Trophoblast cell (in vitro differentiated cells and primary cell): ENCODE results near the gene GLTP.

Source experiments
- DNase-seq, 2 donors: peaks; one replicate each; pipeline ENCODE4 v3.0.0-alpha.2; 2016
- H2AFZ ChIP-seq: 2 replicates; pipeline ENCODE4 v1.6.1; 2013; ENCODE audit warnings: low read length, moderate library complexity, mild to moderate bottlenecking; ENCODE audit not compliant: insufficient read depth, poor library complexity
- H2AK5ac ChIP-seq: 2 replicates; pipeline ENCODE4 v1.6.1; 2013; ENCODE audit warnings: mild to moderate bottlenecking, low read length
- H2BK120ac ChIP-seq: 2 replicates; pipeline ENCODE4 v1.6.1; 2013; ENCODE audit warnings: low read length, mild to moderate bottlenecking, moderate library complexity; ENCODE audit not compliant: insufficient read depth, poor library complexity
- H2BK12ac ChIP-seq: 2 replicates; pipeline ENCODE4 v1.6.1; 2013; ENCODE audit warnings: mild to moderate bottlenecking, low read length, moderate library complexity
- H2BK5ac ChIP-seq: 2 replicates; pipeline ENCODE4 v1.6.1; 2013; ENCODE audit warnings: low read length, low read depth, moderate library complexity, mild to moderate bottlenecking; ENCODE audit not compliant: poor library complexity
- H3K14ac ChIP-seq: 2 replicates; pipeline ENCODE4 v1.6.1; 2013; ENCODE audit warnings: mild to moderate bottlenecking, low read length
- H3K18ac ChIP-seq: 2 replicates; pipeline ENCODE4 v1.6.1; 2013; ENCODE audit warnings: mild to moderate bottlenecking, low read length
- H3K23ac ChIP-seq: 2 replicates; pipeline ENCODE4 v1.6.1; 2013; ENCODE audit warnings: low read length
- H3K27ac ChIP-seq: 2 replicates; pipeline ENCODE4 v1.5.1; 2013; ENCODE audit warnings: low read depth, mild to moderate bottlenecking, inconsistent platforms, low read length, moderate library complexity
- H3K27me3 ChIP-seq: 2 replicates; pipeline ENCODE4 v1.6.1; 2013; ENCODE audit warnings: inconsistent platforms, mild to moderate bottlenecking, low read length, moderate library complexity; ENCODE audit not compliant: insufficient read depth
- H3K36me3 ChIP-seq, 2 experiments: 1 replicate in 1 of 2; 2 replicates in 1 of 2; pipeline ENCODE4 v1.6.1; 2013; ENCODE audit warnings: low read length in 2 of 2, mild to moderate bottlenecking in 2 of 2, moderate library complexity in 1 of 2; ENCODE audit not compliant: insufficient read depth in 2 of 2, control insufficient read depth in 1 of 2
- H3K4ac ChIP-seq: 2 replicates; pipeline ENCODE4 v1.6.1; 2013; ENCODE audit warnings: low read depth, mild to moderate bottlenecking, low read length, moderate library complexity
- H3K4me1 ChIP-seq, 2 experiments: 1 replicate in 1 of 2; 2 replicates in 1 of 2; pipeline ENCODE4 v1.6.1; 2013; ENCODE audit warnings: low read length in 2 of 2, mild to moderate bottlenecking in 2 of 2, moderate library complexity in 1 of 2; ENCODE audit not compliant: insufficient read depth in 2 of 2, control insufficient read depth in 1 of 2
- H3K4me2 ChIP-seq: 2 replicates; pipeline ENCODE4 v1.6.1; 2013; ENCODE audit warnings: inconsistent platforms, mild to moderate bottlenecking, low read length, moderate library complexity
- H3K4me3 ChIP-seq: 2 replicates; pipeline ENCODE4 v1.5.1; 2013; ENCODE audit warnings: mild to moderate bottlenecking, low read depth, low read length, inconsistent platforms
- H3K79me1 ChIP-seq: one replicate; pipeline ENCODE4 v1.6.1; 2013; ENCODE audit warnings: low read length
- H3K79me2 ChIP-seq: 2 replicates; pipeline ENCODE4 v1.6.1; 2013; ENCODE audit warnings: low read length, mild to moderate bottlenecking; ENCODE audit not compliant: control insufficient read depth, insufficient read depth, poor library complexity
- H3K9ac ChIP-seq: 2 replicates; pipeline ENCODE4 v1.6.1; 2013; ENCODE audit warnings: mild to moderate bottlenecking, low read length
- H3K9me3 ChIP-seq: 2 replicates; pipeline ENCODE4 v1.6.1; 2013; ENCODE audit warnings: low read depth, mild to moderate bottlenecking, control low read depth, inconsistent platforms, low read length; ENCODE audit not compliant: insufficient read depth
- H4K12ac ChIP-seq: 2 replicates; pipeline ENCODE4 v1.6.1; 2013; ENCODE audit warnings: low read depth, mild to moderate bottlenecking, low read length, moderate library complexity
- H4K8ac ChIP-seq: 2 replicates; pipeline ENCODE4 v1.6.1; 2013; ENCODE audit warnings: low read depth, mild to moderate bottlenecking, low read length, moderate library complexity
- H4K91ac ChIP-seq: one replicate; pipeline ENCODE4 v1.6.1; 2013; ENCODE audit warnings: low read depth, mild to moderate bottlenecking, low read length, moderate library complexity
- WGBS: extraction: QIAGEN DNeasy Blood & Tissue Kit; methylation state at CpG from one replicate; pipeline ENCODE4 v1.1.7; 2013; ENCODE audit warnings: missing lambda C conversion rate; ENCODE audit not compliant: insufficient read length, insufficient coverage; ENCODE audit errors: extremely low coverage; 5-methylcytosine and 5-hydroxymethylcytosine counted together

GLTP gene

GRCh38 chr12:109815757-109816617 is 64.4 kb downstream of the GLTP start:
- no peak overlapping the region for H2BK12ac ChIP-seq
- H3K79me2 ChIP-seq, result no peaks in the 10 kb centered on the region
- no peak overlapping the region for H4K8ac ChIP-seq
- no peaks in the 10 kb centered on the region for H3K9me3 ChIP-seq
- H3K14ac ChIP-seq, result no peak overlapping the region
- H2BK5ac ChIP-seq, result no peak overlapping the region
- DNase-seq, result no peak
- H3K27me3 ChIP-seq, result no peaks in the 10 kb centered on the region
- H3K4me1 ChIP-seq, result no peaks in the 10 kb centered on the region
- no peak overlapping the region for H2AK5ac ChIP-seq
- H3K9ac ChIP-seq, result no peak overlapping the region
- no peak overlapping the region for H4K12ac ChIP-seq
- no peak overlapping the region for H3K27ac ChIP-seq
- no peak overlapping the region for H3K4ac ChIP-seq
- no peaks in the 10 kb centered on the region for H3K36me3 ChIP-seq
- no CpG with 5 or more reads among the region's 10 CpGs for WGBS
- no peak overlapping the region for H3K4me3 ChIP-seq
- no peak overlapping the region for H3K18ac ChIP-seq
- no peak overlapping the region for H3K4me2 ChIP-seq
- H4K91ac ChIP-seq, result no peak overlapping the region
- H2AFZ ChIP-seq, result no peak overlapping the region
- no peak overlapping the region for H3K23ac ChIP-seq
- no peak overlapping the region for H2BK120ac ChIP-seq
- no peaks in the 10 kb centered on the region for H3K79me1 ChIP-seq

- no CpG with 5 or more reads among the region's 4 CpGs for WGBS
- no peak overlapping the region for H4K8ac ChIP-seq
- H3K9ac ChIP-seq, result no peak overlapping the region
- H3K23ac ChIP-seq, result no peak overlapping the region
- H2BK12ac ChIP-seq, result no peak overlapping the region
- H2BK5ac ChIP-seq, result no peak overlapping the region
- H2BK120ac ChIP-seq, result no peak overlapping the region
- no peaks in the 10 kb centered on the region for H3K79me2 ChIP-seq
- H2AK5ac ChIP-seq, result no peak overlapping the region
- no peak overlapping the region for H4K91ac ChIP-seq
- H3K9me3 ChIP-seq, result no peaks in the 10 kb centered on the region
- no peak overlapping the region for H3K4me2 ChIP-seq
- no peak overlapping the region for H2AFZ ChIP-seq
- no peak overlapping the region for H3K4ac ChIP-seq
- H3K4me3 ChIP-seq, result no peak overlapping the region
- H4K12ac ChIP-seq, result no peak overlapping the region
- no peaks in the 10 kb centered on the region for H3K27me3 ChIP-seq
- no peaks in the 10 kb centered on the region for H3K36me3 ChIP-seq
- H3K27ac ChIP-seq, result no peak overlapping the region
- no peaks in the 10 kb centered on the region for H3K4me1 ChIP-seq
- no peak overlapping the region for H3K18ac ChIP-seq
- H3K14ac ChIP-seq, result no peak overlapping the region
- DNase-seq, result no peak
- H3K79me1 ChIP-seq, result no peaks in the 10 kb centered on the region
These were observed 65.1 kb downstream of the GLTP start for GRCh38 chr12:109815225-109815624.

- Histone ChIP-seq H3K79me1 (no peaks in the 10 kb centered on the region), H3K27me3 (no peaks in the 10 kb centered on the region), H3K36me3 (no peaks in the 10 kb centered on the region), H2BK120ac (no peak overlapping the region), H3K4me1 (no peaks in the 10 kb centered on the region), H3K4me3 (no peak overlapping the region), H3K14ac (no peak overlapping the region), H3K9ac (no peak overlapping the region), H4K91ac (no peak overlapping the region), H3K79me2 (no peaks in the 10 kb centered on the region), H3K4ac (no peak overlapping the region), H2BK12ac (no peak overlapping the region), H3K27ac (no peak overlapping the region), H3K18ac (no peak overlapping the region), H3K4me2 (no peak overlapping the region), H2AK5ac (no peak overlapping the region), H2AFZ (no peak overlapping the region), H2BK5ac (no peak overlapping the region), H3K9me3 (no peaks in the 10 kb centered on the region), H3K23ac (no peak overlapping the region), H4K8ac (no peak overlapping the region), H4K12ac (no peak overlapping the region)
- DNase-seq, result no peak
- WGBS, result no CpG with 5 or more reads among the region's 20 CpGs
These were observed 65.7 kb downstream of the GLTP start for GRCh38 chr12:109814600-109815150.

- Histone ChIP-seq H4K91ac (no peak overlapping the region), H3K36me3 (no peaks in the 10 kb centered on the region), H3K9me3 (peaks cover 3% of the 10 kb centered on the region), H4K12ac (no peak overlapping the region), H2AFZ (no peak overlapping the region), H3K79me2 (no peaks in the 10 kb centered on the region), H4K8ac (no peak overlapping the region), H2BK5ac (no peak overlapping the region), H3K4me3 (no peak overlapping the region), H2AK5ac (no peak overlapping the region), H3K27me3 (no peaks in the 10 kb centered on the region), H3K23ac (no peak overlapping the region), H3K4me1 (no peaks in the 10 kb centered on the region), H3K18ac (no peak overlapping the region), H2BK120ac (no peak overlapping the region), H3K4ac (no peak overlapping the region), H3K14ac (no peak overlapping the region), H3K79me1 (no peaks in the 10 kb centered on the region), H3K27ac (no peak overlapping the region), H3K4me2 (no peak overlapping the region), H3K9ac (no peak overlapping the region), H2BK12ac (no peak overlapping the region)
- DNase-seq, result no peak
- WGBS, result 100% methylated on average over 6 of the region's 6 CpGs
These were observed 66.4 kb downstream of the GLTP start for GRCh38 chr12:109813810-109814416.
